ENCODE data around the gene TP53I3. TPM values are rescaled to one million over a fixed set of nuclear protein-coding genes. Genes with fewer than 3 reads are reported as not detected.

Gene TP53I3
- polyA plus RNA-seq (ENCODE audit: low read depth in 6 of 6) = 1 to 10 TPM in 4 of 6 donors, under 1 TPM in 1, not detected in 1; 0.65 to 2.7 (median 1.2) TPM

- no peaks in the 10 kb centered on the region for H3K9me3 Mint-ChIP-seq
- DNase-seq = peak; percentile 84
- H3K4me3 Mint-ChIP-seq = peak within 1 kb of the TSS; percentile 89 to 97 (median 92)
- peaks cover 14 to 17% (median 14%) of the 10 kb centered on the region in 3 donors for H3K4me1 Mint-ChIP-seq
- ATAC-seq (ENCODE audit: low read depth in 2 of 2) = peak; percentile 81 to 82
- H3K36me3 Mint-ChIP-seq = peaks cover 0 to 8% of the 10 kb centered on the region in 2 donors
- peak within 1 kb of the TSS; percentile 33 to 93 (median 86) for H3K27ac Mint-ChIP-seq
- no peaks in the 10 kb centered on the region for H3K27me3 Mint-ChIP-seq
Observed at GRCh38 chr2:24084386-24085199, at the start of gene TP53I3. TSS of gene TP53I3 (minus strand) at chr2:24084834. CDS start at chr2:24084326, 508 bp downstream.

GRCh38 chr2:24132543-24132942, 47.9 kb upstream of the TP53I3 start:
- ATAC-seq (ENCODE audit: low read depth in 2 of 2) = no peak
- H3K36me3 Mint-ChIP-seq = peaks cover 0 to 15% of the 10 kb centered on the region in 2 donors
- peaks cover 0 to 14% (median 6%) of the 10 kb centered on the region in 7 donors for H3K9me3 Mint-ChIP-seq
- peaks cover 0 to 7% (median 6%) of the 10 kb centered on the region in 3 donors for H3K4me1 Mint-ChIP-seq
- H3K27me3 Mint-ChIP-seq = no peaks in the 10 kb centered on the region
- H3K27ac Mint-ChIP-seq = no peak overlapping the region
- DNase-seq = no peak
- H3K4me3 Mint-ChIP-seq = no peak overlapping the region

GRCh38 chr2:24125956-24126355, 41.3 kb upstream of the TP53I3 start:
- DNase-seq (no peak), ATAC-seq (ENCODE audit: low read depth in 2 of 2) (no peak)
- peak overlapping the region in 2 of 6 donors; percentile 13 to 42 for H3K27ac Mint-ChIP-seq
- H3K4me1 Mint-ChIP-seq = peaks cover 14 to 23% (median 22%) of the 10 kb centered on the region in 3 donors
- no peaks in the 10 kb centered on the region for H3K36me3 Mint-ChIP-seq
- peak overlapping the region in 2 of 8 donors; percentile 83 to 86 for H3K4me3 Mint-ChIP-seq
- H3K27me3 Mint-ChIP-seq = no peaks in the 10 kb centered on the region
- no peaks in the 10 kb centered on the region for H3K9me3 Mint-ChIP-seq

- DNase-seq (no peak), ATAC-seq (ENCODE audit: low read depth in 2 of 2) (no peak)
- H3K4me3 Mint-ChIP-seq = peak overlapping the region; percentile 83 to 94 (median 86)
- no peaks in the 10 kb centered on the region for H3K9me3 Mint-ChIP-seq
- H3K36me3 Mint-ChIP-seq = no peaks in the 10 kb centered on the region
- H3K27me3 Mint-ChIP-seq = no peaks in the 10 kb centered on the region
- H3K4me1 Mint-ChIP-seq = peaks cover 9 to 23% (median 17%) of the 10 kb centered on the region in 3 donors
- H3K27ac Mint-ChIP-seq = peak overlapping the region; percentile 6 to 96 (median 80)
Observed at GRCh38 chr2:24123922-24124580, 39.4 kb upstream of the TP53I3 start.

GRCh38 chr2:24123195-24123921, 38.7 kb upstream of the TP53I3 start, which contains the start of the genes FAM228B and PFN4:
TSS of gene FAM228B (plus strand) at chr2:24123469. CDS start at chr2:24124362, 893 bp downstream.
TSS of gene PFN4 (minus strand) at chr2:24123334. CDS start at chr2:24122535, 799 bp downstream.
- no peaks in the 10 kb centered on the region for H3K27me3 Mint-ChIP-seq
- H3K27ac Mint-ChIP-seq = peak within 1 kb of the TSS; percentile 6 to 96 (median 89)
- DNase-seq (peak; percentile 83), ATAC-seq (ENCODE audit: low read depth in 2 of 2) (peak; percentile 93)
- no peaks in the 10 kb centered on the region for H3K9me3 Mint-ChIP-seq
- H3K4me3 Mint-ChIP-seq = peak within 1 kb of the TSS; percentile 83 to 96 (median 88)
- H3K4me1 Mint-ChIP-seq = peaks cover 7 to 23% (median 16%) of the 10 kb centered on the region in 3 donors
- no peaks in the 10 kb centered on the region for H3K36me3 Mint-ChIP-seq

- DNase-seq (no peak), ATAC-seq (ENCODE audit: low read depth in 2 of 2) (no peak)
- no peaks in the 10 kb centered on the region for H3K27me3 Mint-ChIP-seq
- H3K4me1 Mint-ChIP-seq = peaks cover 7 to 23% (median 16%) of the 10 kb centered on the region in 3 donors
- peak overlapping the region in 5 of 6 donors; percentile 67 to 96 (median 86) for H3K27ac Mint-ChIP-seq
- no peaks in the 10 kb centered on the region for H3K9me3 Mint-ChIP-seq
- H3K4me3 Mint-ChIP-seq = peak overlapping the region; percentile 83 to 96 (median 86)
- H3K36me3 Mint-ChIP-seq = no peaks in the 10 kb centered on the region
Observed at GRCh38 chr2:24122366-24123194, 37.9 kb upstream of the TP53I3 start.

GRCh38 chr2:24121469-24121868, 36.8 kb upstream of the TP53I3 start:
- H3K4me1 Mint-ChIP-seq = peaks cover 7 to 22% (median 16%) of the 10 kb centered on the region in 3 donors
- no peak for ATAC-seq (ENCODE audit: low read depth in 2 of 2)
- H3K36me3 Mint-ChIP-seq = no peaks in the 10 kb centered on the region
- H3K27ac Mint-ChIP-seq = peak overlapping the region in 4 of 6 donors; percentile 15 to 63 (median 52)
- peak overlapping the region in 4 of 8 donors; percentile 69 to 96 (median 85) for H3K4me3 Mint-ChIP-seq
- H3K9me3 Mint-ChIP-seq = no peaks in the 10 kb centered on the region
- H3K27me3 Mint-ChIP-seq = no peaks in the 10 kb centered on the region
- DNase-seq = no peak

- no peaks in the 10 kb centered on the region for H3K27me3 Mint-ChIP-seq
- ATAC-seq (ENCODE audit: low read depth in 2 of 2) = no peak
- no peaks in the 10 kb centered on the region for H3K9me3 Mint-ChIP-seq
- H3K36me3 Mint-ChIP-seq = no peaks in the 10 kb centered on the region
- DNase-seq = no peak
- H3K27ac Mint-ChIP-seq = peak overlapping the region in 1 of 6 donors; percentile 65
- peak overlapping the region in 3 of 8 donors; percentile 6 to 86 (median 35) for H3K4me3 Mint-ChIP-seq
- peaks cover 7 to 22% (median 16%) of the 10 kb centered on the region in 3 donors for H3K4me1 Mint-ChIP-seq
Observed at GRCh38 chr2:24121066-24121465, 36.4 kb upstream of the TP53I3 start.

GRCh38 chr2:24117902-24118301, 33.3 kb upstream of the TP53I3 start:
- no peak for ATAC-seq (ENCODE audit: low read depth in 2 of 2)
- Mint-ChIP-seq H3K27ac (no peak overlapping the region), H3K4me1 (peaks cover under 1 to 10% (median 6%) of the 10 kb centered on the region in 3 donors), H3K9me3 (no peaks in the 10 kb centered on the region), H3K27me3 (no peaks in the 10 kb centered on the region), H3K4me3 (no peak overlapping the region), H3K36me3 (no peaks in the 10 kb centered on the region)
- no peak for DNase-seq

- Mint-ChIP-seq H3K36me3 (no peaks in the 10 kb centered on the region), H3K9me3 (peaks cover 0 to 2% (median 0%) of the 10 kb centered on the region in 7 donors), H3K27me3 (no peaks in the 10 kb centered on the region), H3K4me3 (no peak overlapping the region), H3K4me1 (peaks cover 0 to 3% (median 0%) of the 10 kb centered on the region in 3 donors), H3K27ac (no peak overlapping the region)
- no peak for DNase-seq
- ATAC-seq (ENCODE audit: low read depth in 2 of 2) = no peak
Observed at GRCh38 chr2:24115057-24115456, 30.4 kb upstream of the TP53I3 start.

GRCh38 chr2:24111407-24111901, 26.8 kb upstream of the TP53I3 start:
- peaks cover 5 to 27% (median 17%) of the 10 kb centered on the region in 7 donors for H3K9me3 Mint-ChIP-seq
- H3K27me3 Mint-ChIP-seq = no peaks in the 10 kb centered on the region
- no peak overlapping the region for H3K4me3 Mint-ChIP-seq
- H3K4me1 Mint-ChIP-seq = peaks cover 0 to 3% (median 0%) of the 10 kb centered on the region in 3 donors
- ATAC-seq (ENCODE audit: low read depth in 2 of 2) (no peak), DNase-seq (no peak)
- H3K36me3 Mint-ChIP-seq = peaks cover 0 to 16% of the 10 kb centered on the region in 2 donors
- H3K27ac Mint-ChIP-seq = no peak overlapping the region
